ENCODE results near the gene CEP170.
"Not testable (repeated sequence)": the region's sequence is repeated elsewhere in the genome, so short reads cannot be mapped to it uniquely, and the experiment has no call there.

Gene CEP170

GRCh38 chr1:243233908-243234307 is 21.2 kb downstream of the CEP170 start:
- no peak for DNase-seq

- DNase-seq = peak in 1 of 2 donors; percentile 44
Observed at GRCh38 chr1:243230914-243231313, 24.2 kb downstream of the CEP170 start.

- DNase-seq = no peak
Observed at GRCh38 chr1:243229526-243229925, 25.6 kb downstream of the CEP170 start.

GRCh38 chr1:243227622-243228021 is 27.5 kb downstream of the CEP170 start:
- no peak for DNase-seq

GRCh38 chr1:243218059-243218458 is 37.0 kb downstream of the CEP170 start:
- no peak for DNase-seq

GRCh38 chr1:243217349-243217748 is 37.7 kb downstream of the CEP170 start:
- no peak for DNase-seq

- no peak for DNase-seq
Observed at GRCh38 chr1:243216741-243217140, 38.3 kb downstream of the CEP170 start.

- not testable (repeated sequence) for DNase-seq
Observed at GRCh38 chr1:243215276-243215875, 39.7 kb downstream of the CEP170 start.

- DNase-seq = peak in 1 of 2 donors; percentile 39
Observed at GRCh38 chr1:243213045-243213787, 41.9 kb downstream of the CEP170 start.

GRCh38 chr1:243211984-243212383 is 43.1 kb downstream of the CEP170 start:
- DNase-seq = not testable (repeated sequence)

GRCh38 chr1:243205026-243205501 is 50.0 kb downstream of the CEP170 start:
- not testable (repeated sequence) for DNase-seq

GRCh38 chr1:243204336-243204735 is 50.7 kb downstream of the CEP170 start:
- not testable (repeated sequence) for DNase-seq

GRCh38 chr1:243203196-243203595 is 51.9 kb downstream of the CEP170 start:
- not testable (repeated sequence) for DNase-seq

- not testable (repeated sequence) for DNase-seq
Observed at GRCh38 chr1:243201316-243201715, 53.8 kb downstream of the CEP170 start.

GRCh38 chr1:243197524-243197923 is 57.6 kb downstream of the CEP170 start:
- not testable (repeated sequence) for DNase-seq

GRCh38 chr1:243193330-243193729 is 61.8 kb downstream of the CEP170 start:
- not testable (repeated sequence) for DNase-seq

GRCh38 chr1:243186201-243186995 is 68.7 kb downstream of the CEP170 start:
- not testable (repeated sequence) for DNase-seq

- not testable (repeated sequence) for DNase-seq
Observed at GRCh38 chr1:243184787-243185186, 70.3 kb downstream of the CEP170 start.

- not testable (repeated sequence) for DNase-seq
Observed at GRCh38 chr1:243183661-243184060, 71.4 kb downstream of the CEP170 start.

GRCh38 chr1:243183176-243183575 is 71.9 kb downstream of the CEP170 start:
- not testable (repeated sequence) for DNase-seq

GRCh38 chr1:243179720-243180119 is 75.4 kb downstream of the CEP170 start:
- no peak for DNase-seq

- DNase-seq = not testable (repeated sequence)
Observed at GRCh38 chr1:243177792-243178191, 77.3 kb downstream of the CEP170 start.

GRCh38 chr1:243173758-243174369 is 81.2 kb downstream of the CEP170 start:
- DNase-seq = not testable (repeated sequence)
